ENCODE results near the gene PRSS37. TPM values are rescaled to one million over a fixed set of nuclear protein-coding genes. Genes with fewer than 3 reads are reported as not detected.

The PRSS37 gene
- polyA plus RNA-seq, 1 of the 3 experiments (the other 2 are of a cell fraction): not detected

- Histone ChIP-seq H3K9ac (no peak within 1 kb of the TSS), H3K27me3 (ENCODE audit: insufficient read depth) (no peaks in the 10 kb centered on the region), H3K4me2 (no peak within 1 kb of the TSS), H3K4me1 (ENCODE audit: control insufficient read depth in 1 of 2, insufficient read depth in 2 of 2, low read depth in 1 of 2, low read length in 1 of 2) (no peaks in the 10 kb centered on the region), H3K4me3 (ENCODE audit: low read depth in 2 of 2, low read length in 1 of 2) (no peak within 1 kb of the TSS), H2AFZ (ENCODE audit: low read depth) (no peak within 1 kb of the TSS), H3K36me3 (replicated peaks in 1 of 2; ENCODE audit: control insufficient read depth in 1 of 2, insufficient read depth in 2 of 2, low read length in 1 of 2) (peaks cover 0 to 7% of the 10 kb centered on the region in 2 experiments), H3K79me2 (ENCODE audit: insufficient read depth) (no peaks in the 10 kb centered on the region), H3F3A (replicated peaks; ENCODE audit: insufficient read depth) (no peaks in the 10 kb centered on the region), H4K20me1 (ENCODE audit: insufficient read depth) (no peaks in the 10 kb centered on the region), H3K9me3 (no peaks in the 10 kb centered on the region), H3K27ac (ENCODE audit: low read depth in 2 of 2, low read length in 1 of 2) (no peak within 1 kb of the TSS), H3K9me2 (no peaks in the 10 kb centered on the region)
- DNase-seq: no peak
- TF ChIP-seq POLR2AphosphoS5 (IDR thresholded peaks at IDR 0.05; ENCODE audit: low read depth, low read length): no peak
- TF ChIP-seq EP300 (IDR thresholded peaks at IDR 0.05; ENCODE audit: borderline replicate concordance in 1 of 2, low read depth in 1 of 2, low read length in 1 of 2): no peak
- no peak for TF ChIP-seq ELF1 (IDR thresholded peaks at IDR 0.05)
- 76% methylated on average over 5 of the region's 5 CpGs for WGBS (ENCODE audit: low lambda C conversion rate)
- ChIA-PET CTCF (interaction anchor here (1.2 kb wide), 1 partner anchor 414 kb away, joined by 3 read pairs; no protein-coding TSS in a partner anchor), POLR2A (no interaction called here)
Measured at GRCh38 chr7:141789917-141790316, 51.4 kb downstream of the PRSS37 start, which contains the start of gene TAS2R5. TSS of gene TAS2R5 (plus strand) at chr7:141790217. CDS start at chr7:141790362, 145 bp downstream.

- no peak overlapping the region for H3K27ac ChIP-seq (ENCODE audit: low read depth in 2 of 2, low read length in 1 of 2)
- H3K27me3 ChIP-seq (ENCODE audit: insufficient read depth): no peaks in the 10 kb centered on the region
- no peak overlapping the region for H3K4me2 ChIP-seq
- no peaks in the 10 kb centered on the region for H3K9me2 ChIP-seq
- H3K79me2 ChIP-seq (ENCODE audit: insufficient read depth): no peaks in the 10 kb centered on the region
- DNase-seq: no peak
- no peaks in the 10 kb centered on the region for H4K20me1 ChIP-seq (ENCODE audit: insufficient read depth)
- TF ChIP-seq REST (IDR thresholded peaks at IDR 0.05; ENCODE audit: low read depth, low read length) (no peak), CHD2 (IDR thresholded peaks at IDR 0.05; ENCODE audit: low read length, partially characterized antibody) (no peak), RCOR1 (IDR thresholded peaks at IDR 0.05; ENCODE audit: low read length) (no peak), TCF12 (IDR thresholded peaks at IDR 0.05) (no peak), PBX3 (IDR thresholded peaks at IDR 0.05) (no peak), ELF1 (IDR thresholded peaks at IDR 0.05) (no peak), USF2 (IDR thresholded peaks at IDR 0.05; ENCODE audit: borderline replicate concordance, low read depth, low read length) (no peak), GATA2 (CRISPR knock-in tag; IDR thresholded peaks at IDR 0.05) (no peak), SMC3 (IDR thresholded peaks at IDR 0.05; ENCODE audit: low read depth, low read length) (no peak), NFIC (IDR thresholded peaks at IDR 0.05; ENCODE audit: borderline replicate concordance) (no peak), FOSL2 (IDR thresholded peaks at IDR 0.05; ENCODE audit: borderline replicate concordance, low read depth) (no peak), JUND (IDR thresholded peaks at IDR 0.05) (no peak), FOXM1 (IDR thresholded peaks at IDR 0.05; ENCODE audit: low read depth) (no peak), MAX (IDR thresholded peaks at IDR 0.05; ENCODE audit: low read depth) (no peak), YY1 (IDR thresholded peaks at IDR 0.05; ENCODE audit: low read depth) (no peak), CTCF (IDR thresholded peaks at IDR 0.05) (no peak), TEAD4 (IDR thresholded peaks at IDR 0.05; ENCODE audit: borderline replicate concordance, insufficient read depth) (no peak), IRF3 (IDR thresholded peaks at IDR 0.05; ENCODE audit: low read depth, low read length) (no peak), RAD21 (IDR thresholded peaks at IDR 0.05; ENCODE audit: low read length) (no peak)
- no peak overlapping the region for H3K9ac ChIP-seq
- no peak overlapping the region for H2AFZ ChIP-seq (ENCODE audit: low read depth)
- no peak overlapping the region for H3K4me3 ChIP-seq (ENCODE audit: low read depth in 2 of 2, low read length in 1 of 2)
- WGBS (ENCODE audit: low lambda C conversion rate): 74% methylated on average over 2 of the region's 2 CpGs
- H3K36me3 ChIP-seq (replicated peaks in 1 of 2; ENCODE audit: control insufficient read depth in 1 of 2, insufficient read depth in 2 of 2, low read length in 1 of 2): peaks cover 0 to 7% of the 10 kb centered on the region in 2 experiments
- ChIA-PET CTCF (interaction anchor here (0.8 to 2.1 kb wide), 5 partner anchors 10 to 716 kb away, joined by 3 to 14 read pairs (median 3); partner anchors contain the start of gene SSBP1), POLR2A (no interaction called here)
- no peaks in the 10 kb centered on the region for H3K9me3 ChIP-seq
- H3F3A ChIP-seq (replicated peaks; ENCODE audit: insufficient read depth): no peaks in the 10 kb centered on the region
- H3K4me1 ChIP-seq (ENCODE audit: control insufficient read depth in 1 of 2, insufficient read depth in 2 of 2, low read depth in 1 of 2, low read length in 1 of 2): no peaks in the 10 kb centered on the region
Measured at GRCh38 chr7:141788296-141788695, 53.0 kb downstream of the PRSS37 start.
